K562 (cell line): ENCODE data around the gene CPXCR1. TPM values are rescaled to one million over a fixed set of nuclear protein-coding genes. Genes with fewer than 3 reads are reported as not detected.

ENCODE experiments used
- ATAC-seq: fragments of 200-7000 bp; cut with Tn5 transposase; 3 replicates; pipeline ENCODE4 v1.9.1; 2020; ENCODE audit warnings: moderate library complexity
- BruUV-seq: library from RNA; stranded (reverse); fragments of 400-500 nt; replicated peaks from 2 replicates; lab custom pipeline; 2021; lab: Mats Ljungman, UMichigan
- CTCF ChIA-PET: fragments of 300-600 bp; formaldehyde crosslinking; extraction: SDS; loops from one replicate; lab custom pipeline; 2021; ENCODE audit warnings: low intra/inter-chr PET ratio; lab: Yijun Ruan, JAX
- POLR2A ChIA-PET: fragments of 300-600, 350-650 bp; sonication (Branson Sonifier 250); formaldehyde crosslinking; extraction: SDS; loops from one replicate; lab custom pipeline; 2021; ENCODE audit warnings: antibody characterized with exemption, inconsistent platforms; lab: Yijun Ruan, JAX
- DNase-seq, 4 experiments: peaks; one replicate each; pipeline versions ENCODE4 v3.0.0 to v3.0.0-alpha.2; 2011 to 2018; ENCODE audit warnings: low spot score in 3 of 4, mixed read lengths in 3 of 4; ENCODE audit errors: extremely low read depth in 1 of 4
- FAIRE-seq: peaks from 2 replicates; lab custom pipeline; 2011; peaks lifted over from hg19 to GRCh38; lab: Jason Lieb, UNC
- H2AFZ ChIP-seq: 2 replicates; pipeline ENCODE4 v1.6.0; 2011; ENCODE audit warnings: low read depth, low read length, control low read depth, inconsistent platforms
- H3K27ac ChIP-seq: fragments of 200-600 bp; 3 replicates; pipeline ENCODE4 v1.8.0; 2011; ENCODE audit warnings: low read depth, mild to moderate bottlenecking, control low read depth, inconsistent platforms, low read length, moderate library complexity, mixed read lengths; ENCODE audit errors: extremely low read depth
- H3K27me3 ChIP-seq, 2 experiments: fragments of 300-600 bp in 1 of 2; 2 replicates in 1 of 2; 3 replicates in 1 of 2; pipeline versions ENCODE4 v1.6.0 to v1.8.0; 2011; ENCODE audit warnings: inconsistent platforms in 2 of 2, low read length in 2 of 2, mild to moderate bottlenecking in 1 of 2, mixed read lengths in 1 of 2, moderate library complexity in 1 of 2; ENCODE audit not compliant: control insufficient read depth in 2 of 2, insufficient read depth in 2 of 2
- H3K36me3 ChIP-seq: fragments of 300-600 bp; 3 replicates; pipeline ENCODE4 v1.8.0; 2011; ENCODE audit warnings: mild to moderate bottlenecking, low read length, inconsistent platforms; ENCODE audit not compliant: control insufficient read depth, insufficient read depth
- H3K4me1 ChIP-seq, 2 experiments: fragments of 200-600 bp in 1 of 2; replicated peaks in 1 of 2; 2 replicates in 1 of 2; 3 replicates in 1 of 2; pipeline versions ENCODE4 v1.5.1 to v1.8.0; 2011; ENCODE audit warnings: inconsistent platforms in 2 of 2, low read length in 2 of 2, mild to moderate bottlenecking in 1 of 2, mixed read lengths in 1 of 2, moderate library complexity in 1 of 2; ENCODE audit not compliant: control insufficient read depth in 2 of 2, insufficient read depth in 2 of 2
- H3K4me2 ChIP-seq: 2 replicates; pipeline ENCODE4 v1.6.1; 2011; ENCODE audit warnings: low read length, control low read depth, inconsistent platforms, mixed read lengths; ENCODE audit not compliant: insufficient read depth
- H3K4me3 ChIP-seq: fragments of 200-600 bp; sonication (generic), shearing (Covaris generic); 2 replicates; pipeline ENCODE4 v1.5.1; 2016; ENCODE audit warnings: control low read depth, inconsistent platforms
- H3K79me2 ChIP-seq: fragments of 200-600 bp; 3 replicates; pipeline ENCODE4 v1.8.0; 2011; ENCODE audit warnings: low read length, inconsistent platforms; ENCODE audit not compliant: control insufficient read depth, insufficient read depth
- H3K9ac ChIP-seq, 2 experiments: 2 replicates each; pipeline versions ENCODE4 v1.6.0 to v1.6.1; 2011; ENCODE audit warnings: low read depth in 2 of 2, low read length in 2 of 2, control low read depth in 1 of 2, inconsistent platforms in 1 of 2, mild to moderate bottlenecking in 1 of 2, mixed read lengths in 1 of 2; ENCODE audit not compliant: insufficient read depth in 1 of 2
- H3K9me1 ChIP-seq: one replicate; pipeline ENCODE4 v1.6.0; 2011; ENCODE audit warnings: inconsistent platforms, mild to moderate bottlenecking, low read length, moderate library complexity; ENCODE audit not compliant: control insufficient read depth, insufficient read depth
- H3K9me3 ChIP-seq: replicated peaks from 2 replicates; pipeline ENCODE4 v1.5.1; 2011; ENCODE audit warnings: low read depth, low read length, inconsistent platforms; ENCODE audit not compliant: control insufficient read depth, insufficient read depth
- H4K20me1 ChIP-seq: replicated peaks from 2 replicates; pipeline ENCODE4 v1.6.1; 2011; ENCODE audit warnings: low read length, inconsistent platforms, mixed read lengths; ENCODE audit not compliant: control insufficient read depth, insufficient read depth
- AFF4 ChIP-seq: sonication (generic); formaldehyde crosslinking; IDR thresholded peaks from 2 replicates; pipeline ENCODE4 v1.8.0; 2023; ENCODE audit warnings: mild to moderate bottlenecking, missing genetic modification reagents
- ATF3 ChIP-seq, 2 experiments: fragments of 450-650 bp in 1 of 2; sonication (generic) in 1 of 2; formaldehyde crosslinking in 1 of 2; IDR thresholded peaks in 1 of 2; conservative IDR thresholded peaks in 1 of 2; 2 replicates each; pipeline versions ENCODE4 v1.6.1 to v1.8.1; 2016 to 2023; ENCODE audit warnings: mild to moderate bottlenecking in 2 of 2, moderate library complexity in 2 of 2, inconsistent platforms in 1 of 2, missing genetic modification reagents in 1 of 2
- CBFB ChIP-seq: sonication (generic); formaldehyde crosslinking; IDR thresholded peaks from 2 replicates; pipeline ENCODE4 v1.4.0; 2020; ENCODE audit warnings: mild to moderate bottlenecking, missing genetic modification reagents
- CREB3 ChIP-seq: fragments of 450-650 bp; conservative IDR thresholded peaks from 2 replicates; pipeline ENCODE4 v1.6.1; 2016; ENCODE audit warnings: missing genetic modification characterization, low read depth, mild to moderate bottlenecking, missing compliant biosample characterization, moderate library complexity
- CREBBP ChIP-seq: IDR thresholded peaks from one replicate; pipeline ENCODE4 v1.6.1; 2012; ENCODE audit warnings: low read depth, mild to moderate bottlenecking, control low read depth, inconsistent platforms, low read length
- ELF1 ChIP-seq: fragments of 200-800 bp; sonication (Bioruptor generic); IDR thresholded peaks from 2 replicates; pipeline ENCODE4 v1.6.1; 2016; ENCODE audit warnings: missing genetic modification characterization, missing compliant biosample characterization
- FOXJ3 ChIP-seq: sonication (generic); formaldehyde crosslinking; IDR thresholded peaks from 2 replicates; pipeline ENCODE4 v1.4.0; 2020; ENCODE audit warnings: mild to moderate bottlenecking, missing genetic modification reagents
- HDAC8 ChIP-seq: fragments of 450-650 bp; IDR thresholded peaks from 2 replicates; pipeline ENCODE4 v1.6.1; 2016; ENCODE audit warnings: mild to moderate bottlenecking, missing genetic modification characterization, moderate library complexity, missing compliant biosample characterization
- LARP7 ChIP-seq: fragments of 450-650 bp; IDR thresholded peaks from 2 replicates; pipeline ENCODE4 v1.6.1; 2016
- MCM7 ChIP-seq, 2 experiments: fragments of 450-650 bp; IDR thresholded peaks; 2 replicates each; pipeline ENCODE4 v1.6.1; 2016 to 2018
- MXI1 ChIP-seq: IDR thresholded peaks from 2 replicates; pipeline ENCODE4 v1.6.1; 2011; ENCODE audit warnings: low read depth, mild to moderate bottlenecking, improper control_type of control experiment, low read length
- MYNN ChIP-seq, 2 experiments: sonication (generic); formaldehyde crosslinking in 1 of 2; IDR thresholded peaks; 2 replicates each; pipeline versions ENCODE4 v1.5.0 to v1.6.1; 2016 to 2020; ENCODE audit warnings: antibody characterized with exemption in 1 of 2, missing genetic modification reagents in 1 of 2
- ZNF280A ChIP-seq: fragments of 450-650 bp; IDR thresholded peaks from 2 replicates; pipeline ENCODE4 v1.6.1; 2018; ENCODE audit warnings: mild to moderate bottlenecking, low read depth; ENCODE audit not compliant: partially characterized antibody
- ZNF707 ChIP-seq: fragments of 250-450 bp; sonication (Bioruptor Pico); conservative IDR thresholded peaks from 2 replicates; pipeline ENCODE4 v1.8.0; 2022; ENCODE audit warnings: inconsistent platforms, mild to moderate bottlenecking, moderate library complexity
- WGBS: fragments of 100-300 bp; shearing (Covaris generic); methylation state at CpG from one replicate; pipeline ENCODE4 v1.1.6; 2016; ENCODE audit warnings: low coverage, mixed read lengths; ENCODE audit not compliant: insufficient coverage; ENCODE audit errors: missing lambda C conversion rate; 5-methylcytosine and 5-hydroxymethylcytosine counted together
- in situ Hi-C: fragments of 300-500 bp; cut with MboI; formaldehyde crosslinking; loops from 4 replicates; pipeline ENCODE4 v1.15.0; 2018; ENCODE audit warnings: inconsistent platforms, mixed read lengths
- intact Hi-C: fragments of 100-400 bp; cut with micrococcal nuclease; formaldehyde crosslinking; loops from 2 replicates; pipeline ENCODE4 v1.14.2; 2022
- polyA plus RNA-seq, 8 experiments: library from polyadenylated mRNA; depleted of rRNA in 4 of 8; stranded (reverse) in 5 of 8; unstranded in 3 of 8; fragments of >200 nt; fragmentation: Nextera tagmentation in 2 of 8; fragmentation: Illumina TruSeq in 1 of 8; extraction: Ambion mirVana in 2 of 8; extraction: Trizol in 1 of 8; gene quantifications; 2 replicates each; pipeline versions ENCODE4 v1.2.1 to v1.2.3, GENCODE V29; 2011 to 2014; ENCODE audit warnings: inconsistent platforms in 1 of 8, missing spikeins in 1 of 8
- total RNA-seq, 7 experiments: library from RNA; depleted of rRNA in 6 of 7; stranded (reverse); fragments of >200 nt in 6 of 7; fragmentation: Illumina TruSeq in 2 of 7; extraction: Trizol in 2 of 7; gene quantifications; 2 replicates each; pipeline versions ENCODE4 v1.2.1 to v1.2.3, GENCODE V29; 2011 to 2021; ENCODE audit warnings: low replicate concordance in 1 of 7

CPXCR1 gene
- total and polyA plus RNA-seq, 9 of the 15 experiments (the other 6 are each of a cell fraction or from before 2014, with no cell fraction given), result not detected

GRCh38 chrX:88735835-88736234 is 11.2 kb upstream of the CPXCR1 start:
- Histone ChIP-seq H3K79me2 (no peaks in the 10 kb centered on the region), H4K20me1 (no peaks in the 10 kb centered on the region), H3K36me3 (no peaks in the 10 kb centered on the region), H3K4me2 (no peak overlapping the region), H3K9me3 (0 out of 2 replicates have a peak, but pooled peaks cover 2% of the 10 kb centered on the region), H3K27ac (no peak overlapping the region), H3K27me3 (no peaks in the 10 kb centered on the region), H3K9me1 (no peaks in the 10 kb centered on the region), H3K4me1 (no peaks in the 10 kb centered on the region), H2AFZ (no peak overlapping the region), H3K4me3 (no peak overlapping the region), H3K9ac (no peak overlapping the region)
- no TSS peak for BruUV-seq
- intact Hi-C loops, result no loop called here
- whole genome bisulfite sequencing, result 0% methylated on average over 4 of the region's 4 CpGs
- no peak for ATAC-seq
- CTCF ChIA-PET, result no interaction called here
- POLR2A ChIA-PET, result no interaction called here
- no peak for FAIRE-seq
- in situ Hi-C loops, result no loop called here
- no peak for DNase-seq
- TF ChIP-seq CBFB (CRISPR knock-in tag), result no peak
- no peak for TF ChIP-seq ZNF280A
- no peak for TF ChIP-seq AFF4
- TF ChIP-seq MCM7 (IDR thresholded peaks at IDR 0.05), result no peak
- TF ChIP-seq ATF3 (IDR thresholded peaks at IDR 0.05), result no peak
- no peak for TF ChIP-seq ATF3 (CRISPR knock-in tag; conservative IDR thresholded peaks at IDR 0.05)
- no peak for TF ChIP-seq FOXJ3 (CRISPR knock-in tag)
- no peak for TF ChIP-seq ZNF707 (CRISPR knock-in tag)
- no peak for TF ChIP-seq LARP7
- no peak for TF ChIP-seq HDAC8 (tag)
- TF ChIP-seq CREB3, result no peak
- no peak for TF ChIP-seq MYNN (IDR thresholded peaks at IDR 0.05)
- TF ChIP-seq MYNN (CRISPR knock-in tag; IDR thresholded peaks at IDR 0.05), result no peak
- no peak for TF ChIP-seq ELF1 (tag)
- no peak for TF ChIP-seq CREBBP
- no peak for TF ChIP-seq MXI1
